D341Med (cell line): Measurements from ENCODE around the gene CLIP4.

Experiments
- DNase-seq: peaks from one replicate; pipeline ENCODE4 v3.0.0; 2012; ENCODE audit warnings: low spot score

CLIP4 gene

DNA sequence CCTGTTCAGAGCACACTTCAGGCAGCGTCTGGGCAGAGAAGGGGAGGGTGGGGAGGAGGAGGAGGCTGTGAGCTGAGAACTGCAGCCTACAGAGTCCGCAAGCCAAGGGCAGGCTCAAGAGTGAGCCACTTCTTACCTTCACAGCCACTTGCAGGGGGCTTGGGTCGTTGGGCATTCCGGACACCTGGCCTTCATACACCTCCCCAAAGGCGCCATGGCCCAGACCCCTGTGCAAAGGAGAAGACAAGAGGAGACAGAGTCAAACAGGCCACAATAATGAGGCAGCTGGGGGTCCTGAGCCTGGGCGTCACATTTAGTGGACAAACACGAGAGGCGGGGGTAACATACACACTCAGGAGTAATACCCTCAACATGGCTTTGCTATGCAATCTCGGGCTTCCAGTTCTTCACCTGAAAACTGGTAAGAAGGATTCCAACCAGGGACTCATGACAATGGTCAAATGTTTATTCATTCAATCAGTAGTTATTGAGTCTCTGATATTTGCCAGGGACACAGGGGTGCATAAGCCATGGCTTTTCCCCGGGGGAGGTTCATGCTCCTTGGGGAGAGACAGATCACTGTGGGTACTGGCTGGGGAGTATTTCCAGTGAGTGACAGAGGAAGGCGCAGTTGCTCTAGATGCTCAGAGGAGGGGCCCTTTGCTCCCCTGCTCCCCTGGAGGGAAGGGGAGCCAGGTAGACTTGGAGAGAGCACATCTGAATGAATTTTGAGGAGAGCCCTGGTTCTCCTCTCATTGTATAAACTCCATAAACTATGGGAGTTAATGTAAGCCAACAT is 107.4 kb downstream of the CLIP4 start:
- DNase-seq, result no peak

DNA sequence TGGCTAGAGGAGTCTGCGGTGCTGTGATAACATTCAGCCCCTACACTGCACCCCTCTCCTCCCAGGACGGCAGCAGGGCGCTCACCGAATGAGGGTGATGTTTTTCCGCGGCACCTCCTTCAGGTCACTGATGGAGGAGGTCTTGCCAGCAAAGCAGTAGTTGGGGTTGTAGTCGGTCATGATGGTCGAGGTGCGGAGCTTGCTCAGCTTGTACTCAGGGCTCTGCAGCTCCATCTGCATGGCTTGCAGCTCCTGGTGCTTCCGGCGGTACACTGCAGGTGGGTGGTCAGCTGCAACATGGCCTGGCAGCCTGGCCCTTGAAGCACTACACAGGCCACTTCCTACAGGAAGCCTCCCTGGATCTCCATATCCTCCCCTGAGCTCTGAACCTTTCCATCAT is 108.0 kb downstream of the CLIP4 start:
- DNase-seq, result no peak

DNA sequence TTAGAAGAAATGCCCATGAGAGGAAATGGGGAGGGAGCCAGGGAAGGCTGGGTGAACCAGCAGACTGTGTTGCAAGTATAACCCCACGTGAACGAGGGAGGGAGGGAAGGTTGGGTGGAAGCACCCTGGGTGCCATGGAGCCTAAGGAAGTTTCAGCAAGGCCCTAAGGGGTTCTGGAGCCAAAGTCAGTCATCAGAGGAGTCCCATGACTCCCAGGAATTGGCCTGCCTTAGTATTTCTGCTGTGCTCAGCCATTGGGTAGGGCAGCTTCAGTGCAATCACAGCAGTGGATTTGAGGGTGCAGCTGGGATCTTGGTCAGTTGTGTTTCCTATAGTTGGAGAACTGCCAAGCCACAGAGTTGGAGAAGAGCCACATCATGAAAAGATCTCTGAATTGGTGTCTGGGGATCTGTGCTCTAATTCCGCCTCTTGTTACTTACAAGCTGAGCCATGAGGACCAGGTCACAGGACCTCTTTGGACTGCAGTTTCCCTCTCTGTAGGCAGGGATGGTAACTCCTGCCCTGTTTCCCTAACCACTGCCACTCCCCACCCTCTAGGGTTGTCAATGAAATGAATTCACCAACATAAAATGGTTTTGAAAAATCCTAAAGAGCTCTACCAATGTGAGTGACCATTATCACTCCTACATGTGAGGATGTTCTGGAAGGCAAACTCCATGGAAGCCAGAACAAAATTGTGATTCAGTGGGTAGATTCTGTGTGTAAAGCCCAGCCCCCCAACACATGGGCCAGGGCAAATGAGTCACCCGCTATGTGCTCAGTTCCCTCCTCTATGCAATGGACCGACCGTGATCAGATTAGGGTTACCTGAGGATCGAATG is 108.9 kb downstream of the CLIP4 start:
- DNase-seq, result no peak

DNA sequence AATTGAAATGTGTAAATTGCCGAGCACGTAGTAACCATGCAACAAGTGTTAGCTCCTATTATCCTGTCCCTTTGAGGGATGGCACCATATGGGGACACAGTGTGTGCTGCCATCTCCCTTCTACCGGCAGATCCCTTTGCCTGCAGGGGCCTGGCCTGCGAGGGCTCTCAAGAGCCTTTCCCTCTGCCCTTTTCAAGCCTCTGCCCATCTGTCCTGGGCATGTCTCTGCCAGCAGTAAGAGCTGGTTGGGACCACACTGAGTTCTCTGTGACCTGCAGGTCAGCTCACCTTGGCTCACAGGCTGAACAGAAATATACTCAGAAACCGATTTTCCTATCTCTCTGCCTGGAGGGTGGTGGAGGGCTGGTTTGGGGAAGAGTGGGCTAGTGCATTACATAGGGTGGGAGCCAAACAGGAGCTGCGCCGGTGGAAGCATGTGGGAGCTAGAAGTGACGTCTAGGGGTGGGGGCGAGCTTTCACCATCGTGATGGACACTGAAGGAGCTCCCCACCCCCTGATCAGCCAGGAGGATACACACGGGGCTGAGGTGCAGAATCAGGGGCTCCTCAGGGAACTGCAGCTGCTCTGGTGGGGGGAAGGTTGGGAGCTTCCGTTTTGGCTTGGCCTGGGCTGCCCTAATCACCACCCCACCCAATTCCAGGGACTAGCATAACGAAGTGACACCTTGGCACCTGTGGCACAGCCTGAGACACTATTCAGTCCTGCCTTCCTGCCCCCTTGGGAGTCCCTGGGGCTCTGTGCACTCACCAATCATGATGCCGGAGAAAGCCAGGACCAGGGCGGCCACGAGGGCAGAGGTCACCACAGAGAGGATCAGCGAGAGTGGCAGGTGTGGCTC is 109.7 kb downstream of the CLIP4 start:
- no peak for DNase-seq

DNA sequence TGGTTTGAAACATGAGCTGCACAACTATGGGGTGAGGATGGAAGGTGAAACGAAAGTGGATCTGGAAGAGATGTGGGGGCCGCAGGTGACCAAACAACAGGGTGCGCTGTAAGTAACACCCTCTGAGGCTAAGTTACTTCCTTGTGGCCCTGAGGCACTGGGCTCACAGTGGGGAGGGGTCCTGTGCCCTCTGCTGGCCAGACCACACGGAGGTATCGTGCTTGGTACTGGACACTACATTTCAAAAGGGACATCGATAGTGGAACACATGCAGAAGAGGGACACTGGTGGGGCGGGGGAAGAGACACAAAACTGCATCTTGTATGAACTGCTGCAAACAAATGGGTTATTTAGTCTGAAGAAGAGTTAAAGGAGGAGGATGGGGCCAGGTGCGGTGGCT is 110.6 kb downstream of the CLIP4 start:
- DNase-seq, result no peak

DNA sequence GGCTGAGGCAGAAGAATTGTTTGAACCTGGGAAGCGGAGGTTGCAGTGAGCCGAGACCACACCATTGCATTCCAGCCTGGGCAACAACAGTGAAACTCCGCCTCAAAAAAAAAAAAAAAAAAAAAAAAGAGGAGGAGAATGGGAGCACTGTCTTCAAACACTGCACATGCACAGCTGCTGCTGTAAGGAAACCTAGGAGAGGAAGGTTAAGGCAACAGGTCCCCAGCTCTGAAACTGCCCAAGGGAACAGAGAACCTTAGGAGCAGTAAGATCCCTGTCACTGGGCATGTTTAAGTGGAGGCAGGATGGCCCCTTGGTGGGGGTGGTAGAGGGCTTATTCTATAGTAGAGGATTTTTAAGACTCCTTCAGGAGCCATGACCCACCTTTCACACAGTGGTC is 111.2 kb downstream of the CLIP4 start:
- no peak for DNase-seq

DNA sequence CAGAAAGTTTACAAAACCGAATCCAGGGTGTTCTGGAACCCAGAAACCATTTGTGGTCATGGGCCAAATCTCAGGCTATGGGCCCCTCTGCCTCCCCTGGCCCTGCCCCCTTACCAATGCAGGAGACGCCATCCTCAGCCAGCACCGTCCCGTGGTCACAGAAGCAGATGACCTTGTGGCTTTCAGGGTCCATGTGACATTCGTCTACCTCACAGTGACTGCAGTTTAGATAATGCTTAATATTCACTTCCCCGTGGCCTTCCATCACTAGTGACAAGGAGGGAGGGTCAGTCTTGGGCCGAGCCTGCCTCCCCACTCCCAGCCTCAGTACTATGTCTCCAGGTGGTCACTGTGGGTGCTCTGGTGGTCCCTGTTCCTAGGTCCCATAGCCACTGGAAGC is 111.6 kb downstream of the CLIP4 start:
- DNase-seq, result no peak

DNA sequence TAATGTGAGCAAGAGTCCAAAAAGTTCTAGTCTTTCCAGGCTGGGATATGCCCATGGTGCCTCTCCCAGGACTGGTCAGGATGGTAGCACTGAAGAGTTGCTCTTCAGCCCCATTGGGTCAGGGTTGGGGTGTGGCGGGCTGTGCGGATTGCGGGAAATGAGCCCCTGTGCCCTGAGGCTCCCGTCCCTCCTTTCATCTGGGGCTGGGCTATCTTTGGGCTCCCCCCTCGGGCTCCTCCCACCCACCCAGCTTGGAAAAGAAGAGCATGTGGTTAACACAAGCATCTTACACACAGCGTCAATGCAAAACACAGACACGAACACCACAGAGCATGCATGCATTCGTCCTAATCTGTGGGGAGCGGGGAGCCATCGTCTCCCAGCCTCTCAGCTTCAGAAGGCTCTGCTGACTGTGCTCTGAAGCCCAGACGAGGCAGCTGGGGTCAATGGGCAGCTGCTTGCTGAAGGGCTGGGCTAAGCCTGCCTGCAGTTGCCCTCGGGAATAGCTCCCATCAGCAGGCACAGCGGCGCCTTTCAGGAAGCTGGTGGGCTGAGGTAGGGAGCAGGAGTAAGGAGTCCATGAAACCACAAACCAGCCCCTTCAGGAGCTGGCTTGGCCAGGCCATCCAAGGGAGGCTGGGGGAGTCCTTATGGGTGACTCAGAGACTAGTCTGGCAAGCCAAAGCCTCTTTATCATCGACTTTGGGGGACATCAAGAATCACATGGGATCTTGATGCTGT is 112.9 kb downstream of the CLIP4 start:
- no peak for DNase-seq

DNA sequence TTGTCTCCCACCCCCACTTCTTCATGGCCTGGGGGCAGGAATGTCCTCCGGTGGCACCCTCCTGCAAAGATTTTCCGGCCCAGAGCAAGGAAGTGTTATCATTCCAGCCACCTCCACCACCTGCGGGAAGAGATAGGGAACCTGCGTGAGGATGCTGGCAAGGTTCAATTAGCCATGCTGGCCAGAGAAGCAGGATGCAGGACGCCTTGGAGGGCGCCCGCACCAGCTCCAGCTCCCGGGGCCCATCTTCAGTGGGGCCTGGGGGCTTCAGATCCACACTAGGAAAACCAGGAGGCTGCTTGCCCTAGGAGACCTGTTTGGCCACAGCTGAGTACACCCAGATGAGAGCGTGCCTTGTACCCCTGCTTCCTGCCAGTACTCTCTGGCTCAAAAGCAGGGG is 113.7 kb downstream of the CLIP4 start:
- DNase-seq, result no peak

DNA sequence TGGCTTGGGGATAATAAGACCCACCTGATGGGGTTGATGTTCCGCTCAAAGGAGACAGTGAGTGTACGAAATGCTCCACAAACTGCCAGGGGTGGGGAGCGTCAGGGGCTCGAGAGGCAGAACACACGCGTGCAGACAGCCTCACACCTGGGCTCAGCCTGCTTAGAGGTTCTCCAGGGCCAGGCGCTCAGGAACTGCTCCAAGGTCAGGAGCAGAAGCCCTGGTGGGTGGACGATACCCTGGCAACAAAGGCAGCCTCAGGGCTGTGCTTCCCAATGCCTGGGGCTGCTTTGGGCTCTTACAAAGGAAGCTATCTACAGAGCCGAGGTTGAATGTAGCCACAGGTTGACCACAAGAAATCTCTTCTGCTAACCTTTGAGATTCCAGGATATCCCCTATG is 114.4 kb downstream of the CLIP4 start:
- no peak for DNase-seq

DNA sequence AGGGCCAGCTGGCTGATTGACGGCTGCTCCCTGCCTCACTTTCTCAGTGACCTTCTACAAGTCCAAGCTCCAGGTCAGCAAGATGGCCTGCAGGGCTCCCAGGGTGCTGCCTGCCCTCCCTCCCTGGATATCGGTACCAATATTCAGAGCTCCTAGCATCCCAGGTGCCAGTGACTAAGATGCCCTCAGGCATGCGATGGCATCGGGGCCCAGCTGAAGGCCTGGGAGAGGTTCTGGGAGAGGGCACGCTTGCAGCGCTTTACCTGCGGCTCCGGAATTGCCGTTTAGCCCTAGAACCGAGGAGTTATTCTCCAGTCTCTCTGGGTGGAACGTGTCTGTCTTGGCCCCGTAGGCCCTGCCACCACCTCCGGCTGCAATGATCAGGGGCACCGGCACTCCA is 116.8 kb downstream of the CLIP4 start:
- DNase-seq, result no peak

DNA sequence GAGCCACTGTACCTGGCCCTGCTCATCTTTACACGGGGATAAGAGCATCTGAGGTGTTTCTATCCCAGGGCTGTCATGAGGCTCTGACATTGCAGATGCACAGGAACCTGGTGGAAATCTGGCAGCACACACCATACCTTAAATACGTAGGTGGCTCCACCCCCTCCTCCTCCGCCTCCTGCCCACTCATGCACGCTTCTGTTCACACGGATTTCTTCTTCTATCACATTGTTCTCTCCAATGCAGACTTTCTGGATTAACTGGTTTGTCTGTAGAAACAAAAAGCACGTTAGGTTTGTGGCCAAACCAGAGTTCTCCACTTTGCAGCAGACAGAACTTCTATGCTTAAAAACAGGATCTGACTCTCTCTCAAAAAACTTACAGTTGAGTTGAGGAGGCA is 118.2 kb downstream of the CLIP4 start:
- no peak for DNase-seq

DNA sequence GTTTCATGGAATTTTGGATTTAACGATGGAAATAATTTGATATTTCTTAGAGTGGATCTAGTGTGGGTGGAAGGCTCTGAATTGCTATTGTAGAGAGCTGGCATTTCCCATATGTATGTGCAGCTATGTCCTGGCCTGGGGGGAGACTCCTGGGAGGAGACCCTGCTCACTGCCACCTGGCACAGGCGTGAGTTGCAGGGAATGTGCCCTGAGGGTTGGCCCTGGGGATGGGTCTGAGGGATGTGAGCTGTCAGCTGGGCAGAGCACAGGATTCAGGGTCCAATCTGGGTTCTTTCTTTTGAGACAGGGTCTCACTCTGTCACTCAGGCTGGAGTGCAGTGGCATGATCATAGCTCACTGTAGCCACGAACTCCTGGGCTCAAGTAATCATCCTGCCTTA is 120.2 kb downstream of the CLIP4 start:
- DNase-seq, result no peak

DNA sequence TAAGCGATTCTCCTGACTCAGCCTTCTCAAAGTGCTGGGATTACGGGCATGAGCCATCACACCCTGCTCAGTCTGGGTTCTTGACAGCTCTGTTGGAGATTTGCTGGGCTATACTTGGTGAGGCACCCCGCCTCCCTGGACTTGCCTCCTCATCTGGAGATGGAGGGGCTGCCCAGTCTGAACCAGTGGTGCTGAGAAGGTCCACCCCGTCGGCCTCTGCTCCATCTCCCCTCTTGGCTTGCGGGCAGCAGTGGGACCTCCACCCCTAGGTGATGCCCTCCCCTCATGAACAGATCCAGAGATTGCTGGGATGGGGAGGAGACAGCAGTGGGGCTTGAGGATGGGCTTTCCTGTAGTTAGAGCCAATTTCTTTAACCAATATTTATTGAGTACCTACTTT is 120.9 kb downstream of the CLIP4 start:
- no peak for DNase-seq

DNA sequence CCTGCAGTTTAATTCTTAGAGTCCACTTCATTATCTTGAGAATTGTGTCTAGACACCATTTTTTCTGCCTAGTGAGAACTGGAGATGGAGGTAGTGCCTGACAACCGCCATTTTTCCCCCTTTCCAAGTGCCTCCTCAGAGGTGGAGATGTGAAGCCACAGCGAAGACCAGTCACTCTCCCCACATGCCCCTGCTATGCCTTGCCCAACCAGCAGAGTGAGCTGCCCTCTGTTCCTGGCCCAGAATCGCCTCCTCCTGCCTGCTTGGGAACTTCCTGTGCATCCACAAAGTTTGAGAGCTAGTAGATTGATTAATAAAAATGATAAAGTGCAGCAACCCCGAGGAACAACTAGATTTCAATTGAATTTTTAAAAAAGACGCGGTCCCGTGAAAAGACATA is 123.3 kb downstream of the CLIP4 start:
- peak; percentile 71 for DNase-seq
